Measurements from ENCODE around the gene UFSP1.
"Not testable (repeated sequence)": the region's sequence is repeated elsewhere in the genome, so short reads cannot be mapped to it uniquely, and the experiment has no call there.

UFSP1 gene

DNA sequence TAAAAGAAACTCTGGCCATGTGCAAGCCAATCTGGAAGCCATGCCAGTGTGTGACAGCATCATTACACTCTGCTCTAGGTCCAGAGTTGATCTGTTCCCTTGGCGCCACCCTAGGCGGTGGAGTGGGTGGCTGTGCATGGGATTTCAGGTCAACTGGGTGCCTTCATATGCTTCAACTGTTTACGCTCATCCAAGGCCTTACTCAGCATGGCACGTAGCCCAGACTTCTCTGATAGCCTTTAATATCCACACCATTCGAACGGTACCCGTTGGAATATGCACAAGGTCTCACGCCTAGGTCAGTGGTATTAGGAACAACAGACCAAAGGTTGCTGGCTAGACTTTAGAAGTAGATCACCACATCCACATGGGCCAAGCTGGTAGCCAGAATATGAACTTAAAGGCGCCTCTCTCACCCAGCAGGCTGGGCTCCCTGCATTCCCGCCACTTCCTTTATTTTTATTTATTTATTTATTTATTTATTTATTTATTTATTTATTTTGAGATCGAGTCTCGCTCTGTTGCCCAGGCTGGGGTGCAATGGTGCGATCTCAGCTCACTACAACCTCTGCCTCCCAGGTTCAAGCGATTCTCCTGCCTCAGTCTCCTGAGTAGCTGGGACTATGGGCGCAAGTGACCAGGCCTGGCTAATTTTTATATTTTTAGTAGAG lies 24.8 kb upstream of the UFSP1 start:
- peaks cover 0 to 12% of the 10 kb centered on the region in 2 donors for H3K4me1 ChIP-seq (ENCODE audit: control insufficient read depth in 2 of 2, insufficient read depth in 2 of 2, low read length in 2 of 2)
- H3K27ac ChIP-seq (ENCODE audit: low read depth in 2 of 2, low read length in 2 of 2): no peak overlapping the region
- H3K4me3 ChIP-seq (ENCODE audit: low read length in 2 of 2): no peak overlapping the region
- no peak overlapping the region for H3K9ac ChIP-seq (ENCODE audit: low read depth in 1 of 2, low read length in 2 of 2)
- H3K27me3 ChIP-seq (ENCODE audit: control insufficient read depth in 2 of 2, insufficient read depth in 2 of 2, low read length in 2 of 2): no peaks in the 10 kb centered on the region
- no peaks in the 10 kb centered on the region for H3K36me3 ChIP-seq (ENCODE audit: control insufficient read depth in 2 of 2, insufficient read depth in 2 of 2, low read length in 2 of 2)
- H3K9me3 ChIP-seq (ENCODE audit: control insufficient read depth in 2 of 2, low read length in 2 of 2): no peaks in the 10 kb centered on the region

DNA sequence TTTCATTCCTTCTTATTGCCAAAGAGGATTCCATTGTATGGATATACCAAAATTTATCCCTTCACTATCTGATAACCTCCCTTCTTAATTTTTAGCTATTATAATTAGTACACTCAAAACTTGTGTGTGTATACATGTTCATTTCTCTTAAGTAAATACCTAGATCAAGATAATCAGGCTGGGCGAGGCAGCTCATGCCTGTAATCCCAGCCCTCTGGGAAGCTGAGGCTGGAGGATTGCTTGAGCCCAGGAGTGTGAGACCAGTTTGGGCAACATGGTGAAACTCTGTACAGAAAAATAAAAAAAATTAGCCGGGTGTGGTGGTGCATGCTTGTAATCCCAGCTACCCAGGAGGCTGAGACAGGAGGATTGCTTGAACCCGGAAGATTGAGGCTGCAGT lies 22.0 kb upstream of the UFSP1 start:
- Histone ChIP-seq H3K9me3 (ENCODE audit: control insufficient read depth in 2 of 2, low read length in 2 of 2) (no peaks in the 10 kb centered on the region), H3K36me3 (ENCODE audit: control insufficient read depth in 2 of 2, insufficient read depth in 2 of 2, low read length in 2 of 2) (no peaks in the 10 kb centered on the region), H3K4me3 (ENCODE audit: low read length in 2 of 2) (no peak overlapping the region), H3K4me1 (ENCODE audit: control insufficient read depth in 2 of 2, insufficient read depth in 2 of 2, low read length in 2 of 2) (peaks cover 0 to 12% of the 10 kb centered on the region in 2 donors), H3K27me3 (ENCODE audit: control insufficient read depth in 2 of 2, insufficient read depth in 2 of 2, low read length in 2 of 2) (no peaks in the 10 kb centered on the region), H3K9ac (ENCODE audit: low read depth in 1 of 2, low read length in 2 of 2) (no peak overlapping the region), H3K27ac (ENCODE audit: low read depth in 2 of 2, low read length in 2 of 2) (peak overlapping the region; percentile 9 to 61)

DNA sequence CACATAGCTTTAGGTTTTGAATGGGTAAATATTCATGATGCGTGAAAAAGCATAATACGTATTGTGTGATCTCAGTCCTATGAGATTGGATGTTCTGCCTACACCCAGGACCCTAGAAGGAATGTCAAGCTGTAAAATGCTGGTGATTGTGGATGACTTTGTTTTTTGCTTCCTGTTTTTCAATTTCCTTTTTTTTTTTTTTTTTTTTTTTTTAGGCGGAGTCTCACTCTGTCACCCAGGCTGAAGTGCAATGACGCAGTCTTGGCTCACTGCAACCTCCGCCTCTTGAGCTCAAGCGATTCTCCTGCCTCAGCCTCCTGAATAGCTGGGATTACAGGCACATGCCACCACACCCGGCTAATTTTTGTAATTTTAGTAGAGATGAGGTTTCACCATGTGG lies 20.9 kb upstream of the UFSP1 start:
- not testable (repeated sequence) for H3K36me3 ChIP-seq (ENCODE audit: control insufficient read depth in 2 of 2, insufficient read depth in 2 of 2, low read length in 2 of 2); H3K27me3 ChIP-seq (ENCODE audit: control insufficient read depth in 2 of 2, insufficient read depth in 2 of 2, low read length in 2 of 2); H3K9me3 ChIP-seq (ENCODE audit: control insufficient read depth in 2 of 2, low read length in 2 of 2); H3K4me1 ChIP-seq (ENCODE audit: control insufficient read depth in 2 of 2, insufficient read depth in 2 of 2, low read length in 2 of 2); H3K9ac ChIP-seq (ENCODE audit: low read depth in 1 of 2, low read length in 2 of 2); H3K4me3 ChIP-seq (ENCODE audit: low read length in 2 of 2)
- peak overlapping the region; percentile 65 to 69 for H3K27ac ChIP-seq (ENCODE audit: low read depth in 2 of 2, low read length in 2 of 2)

DNA sequence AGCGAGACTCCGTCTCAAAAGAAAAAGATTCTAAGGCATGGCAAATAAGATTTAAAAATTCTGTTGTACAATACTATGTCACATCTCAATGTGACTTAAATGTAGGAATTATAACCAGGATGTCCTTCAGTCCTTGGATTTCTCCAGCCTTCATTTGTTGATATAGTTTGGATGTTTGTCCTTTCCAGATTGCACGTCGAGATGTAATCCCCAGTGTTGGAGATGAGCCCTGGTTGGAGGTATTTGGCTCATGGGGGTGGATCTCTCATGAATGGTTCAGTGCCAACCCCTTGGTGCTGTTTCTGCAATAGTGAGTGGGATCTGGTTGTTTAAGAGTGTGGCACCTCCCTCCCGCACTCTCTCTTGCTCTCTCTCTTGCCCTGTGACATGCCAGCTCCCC lies 19.0 kb upstream of the UFSP1 start:
- no peaks in the 10 kb centered on the region for H3K9me3 ChIP-seq (ENCODE audit: control insufficient read depth in 2 of 2, low read length in 2 of 2)
- H3K9ac ChIP-seq (ENCODE audit: low read depth in 1 of 2, low read length in 2 of 2): no peak overlapping the region
- no peak overlapping the region for H3K4me3 ChIP-seq (ENCODE audit: low read length in 2 of 2)
- no peak overlapping the region for H3K27ac ChIP-seq (ENCODE audit: low read depth in 2 of 2, low read length in 2 of 2)
- no peaks in the 10 kb centered on the region for H3K27me3 ChIP-seq (ENCODE audit: control insufficient read depth in 2 of 2, insufficient read depth in 2 of 2, low read length in 2 of 2)
- peaks cover 0 to 10% of the 10 kb centered on the region in 2 donors for H3K4me1 ChIP-seq (ENCODE audit: control insufficient read depth in 2 of 2, insufficient read depth in 2 of 2, low read length in 2 of 2)
- H3K36me3 ChIP-seq (ENCODE audit: control insufficient read depth in 2 of 2, insufficient read depth in 2 of 2, low read length in 2 of 2): no peaks in the 10 kb centered on the region

DNA sequence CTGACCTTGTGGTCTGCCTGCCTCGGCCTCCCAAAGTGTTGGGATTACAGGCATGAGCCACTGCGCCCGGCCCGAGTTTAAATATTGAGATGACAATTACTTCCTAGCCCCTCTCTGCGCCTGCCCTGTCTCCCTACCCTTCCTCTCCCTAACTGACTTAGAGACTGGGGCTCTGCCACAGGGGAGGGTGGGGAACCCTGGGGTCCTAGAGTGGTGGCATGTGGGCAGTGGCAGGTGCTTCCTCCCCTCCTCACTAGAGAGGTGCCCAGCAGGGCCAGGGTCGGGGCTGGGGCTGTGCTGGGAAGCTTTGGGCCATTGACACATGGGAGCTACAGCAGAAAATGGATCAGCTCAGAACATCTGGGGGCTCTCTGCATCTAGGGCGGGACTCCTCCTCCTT lies 13.1 kb upstream of the UFSP1 start:
- no peaks in the 10 kb centered on the region for H3K36me3 ChIP-seq (ENCODE audit: control insufficient read depth in 2 of 2, insufficient read depth in 2 of 2, low read length in 2 of 2)
- H3K4me3 ChIP-seq (ENCODE audit: low read length in 2 of 2): no peak overlapping the region
- no peaks in the 10 kb centered on the region for H3K27me3 ChIP-seq (ENCODE audit: control insufficient read depth in 2 of 2, insufficient read depth in 2 of 2, low read length in 2 of 2)
- H3K9ac ChIP-seq (ENCODE audit: low read depth in 1 of 2, low read length in 2 of 2): peak overlapping the region in 1 of 2 donors; percentile 51
- H3K4me1 ChIP-seq (ENCODE audit: control insufficient read depth in 2 of 2, insufficient read depth in 2 of 2, low read length in 2 of 2): peaks cover 3 to 14% of the 10 kb centered on the region in 2 donors
- peak overlapping the region; percentile 74 to 80 for H3K27ac ChIP-seq (ENCODE audit: low read depth in 2 of 2, low read length in 2 of 2)
- H3K9me3 ChIP-seq (ENCODE audit: control insufficient read depth in 2 of 2, low read length in 2 of 2): no peaks in the 10 kb centered on the region

DNA sequence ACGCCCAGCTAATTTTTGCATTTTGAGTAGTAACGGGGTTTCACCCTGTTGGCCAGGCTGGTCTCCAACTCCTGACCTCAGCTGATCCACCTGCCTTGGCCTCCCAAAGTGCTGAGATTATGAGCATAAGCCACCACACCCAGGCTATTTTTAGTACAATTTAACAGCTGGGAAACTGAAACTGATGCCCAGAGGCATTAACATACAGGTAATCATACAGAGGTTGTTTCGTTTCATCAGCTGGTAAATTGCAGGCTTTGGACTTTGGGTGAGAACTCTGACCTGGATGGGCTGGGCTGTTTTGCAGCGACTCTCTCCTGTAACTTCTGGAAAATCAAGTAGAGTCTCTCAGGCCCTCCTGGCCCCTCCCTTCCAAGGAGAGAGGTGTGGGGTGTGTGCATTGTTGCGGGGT lies 12.4 kb upstream of the UFSP1 start:
- Histone ChIP-seq H3K27me3 (ENCODE audit: control insufficient read depth in 2 of 2, insufficient read depth in 2 of 2, low read length in 2 of 2) (no peaks in the 10 kb centered on the region), H3K36me3 (ENCODE audit: control insufficient read depth in 2 of 2, insufficient read depth in 2 of 2, low read length in 2 of 2) (no peaks in the 10 kb centered on the region), H3K9ac (ENCODE audit: low read depth in 1 of 2, low read length in 2 of 2) (peak overlapping the region in 1 of 2 donors; percentile 51), H3K27ac (ENCODE audit: low read depth in 2 of 2, low read length in 2 of 2) (peak overlapping the region; percentile 74 to 80), H3K9me3 (ENCODE audit: control insufficient read depth in 2 of 2, low read length in 2 of 2) (no peaks in the 10 kb centered on the region), H3K4me1 (ENCODE audit: control insufficient read depth in 2 of 2, insufficient read depth in 2 of 2, low read length in 2 of 2) (peaks cover 10 to 20% of the 10 kb centered on the region in 2 donors), H3K4me3 (ENCODE audit: low read length in 2 of 2) (no peak overlapping the region)

DNA sequence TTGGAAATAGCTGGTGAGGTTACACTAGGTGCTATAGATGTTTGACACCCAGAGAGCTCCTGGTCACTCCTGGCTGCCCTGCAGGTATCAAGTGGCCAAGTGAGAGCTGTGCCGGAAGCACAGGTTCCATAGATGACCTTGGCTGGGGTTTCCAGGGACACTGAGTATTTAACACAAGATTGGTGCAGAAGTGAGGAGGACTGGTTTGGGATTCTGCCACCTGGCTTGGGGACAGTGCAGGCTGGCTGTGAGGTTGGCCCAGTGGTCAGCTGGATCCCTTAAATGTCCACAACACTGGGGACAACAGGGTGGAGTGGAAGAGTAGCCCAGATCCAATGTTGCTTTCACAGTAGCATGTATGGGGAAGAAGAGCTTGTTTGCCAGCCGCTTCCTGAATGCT lies 11.5 kb upstream of the UFSP1 start:
- Histone ChIP-seq H3K27me3 (ENCODE audit: control insufficient read depth in 2 of 2, insufficient read depth in 2 of 2, low read length in 2 of 2) (peaks cover 6% of the 10 kb centered on the region in 2 donors), H3K4me1 (ENCODE audit: control insufficient read depth in 2 of 2, insufficient read depth in 2 of 2, low read length in 2 of 2) (peaks cover 15 to 27% of the 10 kb centered on the region in 2 donors), H3K4me3 (ENCODE audit: low read length in 2 of 2) (no peak overlapping the region), H3K27ac (ENCODE audit: low read depth in 2 of 2, low read length in 2 of 2) (peak overlapping the region; percentile 35 to 72), H3K36me3 (ENCODE audit: control insufficient read depth in 2 of 2, insufficient read depth in 2 of 2, low read length in 2 of 2) (no peaks in the 10 kb centered on the region), H3K9ac (ENCODE audit: low read depth in 1 of 2, low read length in 2 of 2) (no peak overlapping the region), H3K9me3 (ENCODE audit: control insufficient read depth in 2 of 2, low read length in 2 of 2) (no peaks in the 10 kb centered on the region)

DNA sequence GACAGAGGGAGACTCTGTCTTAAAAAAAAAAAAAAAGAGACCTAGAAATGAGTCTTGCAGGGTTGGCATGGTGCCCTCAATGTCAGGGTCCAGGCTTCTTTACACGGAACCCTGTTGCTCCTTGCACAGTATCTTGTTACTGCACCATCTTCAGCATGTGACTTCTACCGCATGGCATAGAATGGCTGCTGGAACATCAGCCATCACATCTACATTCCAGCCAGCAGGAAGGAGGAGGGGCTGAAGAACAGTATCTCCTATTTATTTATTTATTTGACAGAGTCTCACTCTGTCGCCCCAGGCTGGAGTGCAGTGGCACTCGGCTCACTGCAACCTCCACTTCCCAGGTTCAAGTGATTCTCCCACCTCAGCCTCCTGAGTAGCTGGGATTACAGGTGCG lies 9.9 kb upstream of the UFSP1 start:
- Histone ChIP-seq H3K36me3 (ENCODE audit: control insufficient read depth in 2 of 2, insufficient read depth in 2 of 2, low read length in 2 of 2) (no peaks in the 10 kb centered on the region), H3K27me3 (ENCODE audit: control insufficient read depth in 2 of 2, insufficient read depth in 2 of 2, low read length in 2 of 2) (peaks cover 7% of the 10 kb centered on the region in 2 donors), H3K27ac (ENCODE audit: low read depth in 2 of 2, low read length in 2 of 2) (no peak overlapping the region), H3K9ac (ENCODE audit: low read depth in 1 of 2, low read length in 2 of 2) (no peak overlapping the region), H3K9me3 (ENCODE audit: control insufficient read depth in 2 of 2, low read length in 2 of 2) (no peaks in the 10 kb centered on the region), H3K4me1 (ENCODE audit: control insufficient read depth in 2 of 2, insufficient read depth in 2 of 2, low read length in 2 of 2) (peaks cover 21 to 31% of the 10 kb centered on the region in 2 donors), H3K4me3 (ENCODE audit: low read length in 2 of 2) (no peak overlapping the region)

DNA sequence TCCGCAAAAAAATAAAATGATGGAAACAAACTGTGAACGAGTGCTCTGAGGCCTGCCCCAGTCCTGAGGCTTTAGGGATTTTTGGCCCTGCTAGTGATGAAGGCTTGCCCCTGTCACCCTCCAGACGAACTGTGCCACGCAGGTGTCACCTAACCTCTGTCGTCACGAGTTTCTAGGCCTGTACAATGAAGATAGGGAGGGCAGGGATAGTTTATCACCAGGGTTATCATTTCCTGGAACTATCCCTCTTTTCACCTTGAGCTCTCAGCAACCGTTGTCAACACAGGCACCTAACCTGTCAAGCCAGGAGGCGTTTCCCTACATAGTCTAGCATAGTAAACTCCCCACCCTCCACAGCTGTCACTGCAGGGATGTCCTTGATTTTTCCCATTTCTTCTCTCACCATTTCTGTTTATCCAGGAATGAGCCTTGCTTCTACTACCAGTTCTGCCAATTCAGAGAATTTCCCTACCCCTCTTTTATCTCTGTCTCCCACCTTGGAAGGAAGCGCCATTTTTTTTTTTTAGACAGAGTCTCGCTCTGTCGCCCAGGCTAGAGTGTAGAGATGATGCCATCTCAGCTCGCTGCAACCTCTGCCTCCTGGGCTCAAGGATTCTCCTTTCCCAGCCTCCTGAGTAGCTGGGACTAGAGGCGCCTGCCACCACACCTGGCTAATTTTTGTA lies 8.4 kb upstream of the UFSP1 start:
- peak overlapping the region; percentile 84 to 86 for H3K27ac ChIP-seq (ENCODE audit: low read depth in 2 of 2, low read length in 2 of 2)
- peak overlapping the region; percentile 47 to 58 for H3K9ac ChIP-seq (ENCODE audit: low read depth in 1 of 2, low read length in 2 of 2)

DNA sequence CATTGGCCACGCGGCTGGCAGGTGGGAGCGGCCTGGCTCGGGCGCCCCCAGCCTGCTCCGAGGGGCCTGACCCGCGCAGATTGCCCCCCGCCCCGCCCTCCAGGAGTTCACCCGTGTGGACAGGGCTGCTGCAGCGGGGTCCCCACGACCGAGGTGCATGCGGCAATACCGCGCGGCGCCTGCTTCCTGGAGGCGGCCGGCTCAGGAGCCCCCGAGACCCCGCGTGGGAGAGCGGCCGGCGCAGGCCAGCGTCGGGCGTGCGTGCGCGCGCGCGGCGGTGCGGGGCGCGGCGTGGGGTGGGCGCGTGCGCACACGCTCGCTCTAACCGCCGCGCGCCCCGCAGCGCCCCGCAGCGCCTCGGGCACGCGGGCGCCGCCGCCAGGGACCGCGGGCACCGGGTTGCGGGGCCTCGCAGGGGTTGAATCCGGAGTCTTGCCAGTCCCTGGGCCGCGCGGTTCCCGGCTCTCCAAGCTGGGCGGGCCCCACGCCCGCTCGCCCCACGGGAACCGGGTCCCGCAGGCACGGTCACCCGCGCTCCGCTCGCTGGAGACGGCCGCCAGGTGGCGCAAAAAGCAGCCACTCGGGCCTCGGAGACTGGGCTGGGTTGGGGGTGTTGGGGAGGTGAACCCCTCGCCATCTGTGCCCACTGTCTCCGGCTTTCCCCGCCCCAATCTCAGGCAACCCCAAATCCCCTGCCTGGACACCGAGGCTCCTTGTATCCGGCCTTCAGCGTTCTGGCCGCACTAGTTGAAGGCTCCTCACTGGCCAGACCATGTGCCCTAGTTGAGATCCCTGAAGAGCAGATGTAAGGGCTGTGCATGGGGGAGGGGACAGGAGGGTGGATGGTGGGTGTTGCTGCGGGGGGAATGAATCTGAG lies 7.5 kb upstream of the UFSP1 start:
- H3K27me3 ChIP-seq (ENCODE audit: control insufficient read depth in 2 of 2, insufficient read depth in 2 of 2, low read length in 2 of 2): peaks cover 7 to 10% of the 10 kb centered on the region in 2 donors

More for the DNA sequence above, 8.4 kb upstream of the UFSP1 start:
- Histone ChIP-seq H3K27me3 (ENCODE audit: control insufficient read depth in 2 of 2, insufficient read depth in 2 of 2, low read length in 2 of 2) (peaks cover 7 to 10% of the 10 kb centered on the region in 2 donors), H3K4me3 (ENCODE audit: low read length in 2 of 2) (no peak overlapping the region), H3K36me3 (ENCODE audit: control insufficient read depth in 2 of 2, insufficient read depth in 2 of 2, low read length in 2 of 2) (no peaks in the 10 kb centered on the region), H3K4me1 (ENCODE audit: control insufficient read depth in 2 of 2, insufficient read depth in 2 of 2, low read length in 2 of 2) (peaks cover 21 to 31% of the 10 kb centered on the region in 2 donors), H3K9me3 (ENCODE audit: control insufficient read depth in 2 of 2, low read length in 2 of 2) (no peaks in the 10 kb centered on the region)

More for the DNA sequence above, 7.5 kb upstream of the UFSP1 start:
- Histone ChIP-seq H3K27ac (ENCODE audit: low read depth in 2 of 2, low read length in 2 of 2) (peak overlapping the region; percentile 84 to 86), H3K9ac (ENCODE audit: low read depth in 1 of 2, low read length in 2 of 2) (peak overlapping the region; percentile 14 to 58), H3K9me3 (ENCODE audit: control insufficient read depth in 2 of 2, low read length in 2 of 2) (no peaks in the 10 kb centered on the region), H3K4me3 (ENCODE audit: low read length in 2 of 2) (peak overlapping the region; percentile 52 to 64), H3K36me3 (ENCODE audit: control insufficient read depth in 2 of 2, insufficient read depth in 2 of 2, low read length in 2 of 2) (no peaks in the 10 kb centered on the region), H3K4me1 (ENCODE audit: control insufficient read depth in 2 of 2, insufficient read depth in 2 of 2, low read length in 2 of 2) (peaks cover 21 to 28% of the 10 kb centered on the region in 2 donors)

All from mucosa of rectum (tissue), 2 donors.